NOMO-1 treated with dmso at 0.1 percent for 144 hours (cell line): ENCODE data around the gene CYTH1.

Experiments used
- DNase-seq: peaks from one replicate; lab custom pipeline; 2025; ENCODE audit not compliant: unreplicated experiment; lab: John Stamatoyannopoulos, UW

Gene CYTH1

DNA sequence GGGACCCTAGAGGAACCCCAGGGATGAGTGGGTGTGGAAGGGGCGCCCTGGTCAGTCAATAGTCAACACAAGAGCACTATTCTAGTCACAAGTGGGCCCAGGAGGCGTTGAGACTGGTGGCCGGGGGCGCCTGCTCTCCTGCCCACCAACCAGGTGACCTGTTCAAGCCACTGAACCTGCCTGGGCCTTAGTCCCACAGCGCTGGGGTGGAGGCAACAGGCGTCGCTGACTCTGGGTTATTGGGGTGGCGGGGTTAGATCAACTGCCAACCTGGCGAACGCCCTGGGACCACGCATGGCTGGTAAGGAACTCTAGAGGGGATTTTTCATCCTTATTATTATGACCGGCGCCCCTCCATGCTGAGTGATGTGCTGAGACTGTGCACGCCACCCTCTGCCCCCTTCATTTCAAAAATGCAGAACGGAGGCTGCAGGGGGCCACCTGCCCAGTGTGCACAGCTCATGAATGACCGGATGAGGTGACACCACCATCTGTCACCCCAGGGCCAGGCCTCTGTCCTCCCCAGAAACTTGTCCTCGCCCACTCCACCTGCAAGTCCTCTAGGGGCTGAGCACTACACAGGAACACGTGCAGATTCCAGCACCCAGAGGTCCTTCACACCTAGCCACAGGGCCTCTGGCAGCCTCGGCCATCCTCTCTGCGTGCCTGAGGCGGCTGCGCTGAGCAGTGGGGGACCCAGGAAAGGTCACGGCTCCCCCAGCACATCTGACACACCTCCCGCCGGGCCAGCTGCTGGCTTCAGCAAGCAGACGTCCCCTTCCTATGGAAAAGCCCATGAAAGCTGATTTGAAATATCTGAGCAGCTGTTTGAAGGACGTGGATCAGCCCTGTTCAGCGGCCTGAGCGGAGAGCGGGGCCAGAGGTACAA lies 153.3 kb downstream of the CYTH1 start:
- DNase-seq = no peak

DNA sequence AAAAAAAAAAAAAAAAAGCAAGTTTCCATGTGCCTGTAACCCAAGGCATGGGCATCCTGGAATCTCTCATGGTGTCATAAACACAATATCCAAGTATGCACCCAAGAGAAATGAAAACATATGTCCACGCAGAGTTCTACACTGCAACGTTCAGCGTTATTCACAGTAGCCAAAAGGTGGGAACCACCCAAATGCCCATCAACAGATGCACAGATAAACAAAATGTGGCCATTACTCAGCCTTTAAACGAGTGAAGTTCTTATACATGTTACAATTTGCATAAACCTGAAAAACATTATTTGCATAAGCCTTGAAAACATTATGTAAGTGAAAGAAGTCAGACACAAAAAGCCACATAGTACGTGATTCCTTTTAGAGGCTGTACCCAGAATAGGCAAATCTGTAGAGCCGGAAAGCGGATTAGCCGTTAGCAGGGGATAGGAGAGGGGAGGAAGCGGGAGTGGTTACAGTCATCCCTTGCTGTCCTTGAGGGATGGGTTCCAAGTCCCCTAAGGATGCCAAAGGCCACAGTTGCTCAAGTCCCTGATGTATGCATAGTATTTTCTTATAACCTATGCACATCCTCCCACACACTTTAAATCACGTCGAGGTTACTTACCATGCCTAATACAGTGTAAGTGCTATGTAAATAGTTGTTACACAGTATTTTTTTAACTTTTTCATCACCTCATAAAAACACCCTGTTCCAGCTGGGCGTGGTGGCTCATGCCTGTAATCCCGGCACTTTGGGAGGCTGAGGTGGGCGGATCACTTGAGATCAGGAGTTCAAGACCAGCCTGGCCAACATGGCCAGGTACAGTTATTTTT lies 157.5 kb downstream of the CYTH1 start:
- DNase-seq = no peak
